Testis (tissue), 2 donors: ENCODE data around the gene LRRN2.

ENCODE experiments used
- CTCF ChIP-seq, 3 experiments: fragments of 450-650 bp in 2 of 3; fragments of 200-600 bp in 1 of 3; sonication (generic) in 1 of 3; IDR thresholded peaks; one replicate each; pipeline ENCODE4 v1.5.1; 2016 to 2019; ENCODE audit warnings: antibody characterized with exemption in 3 of 3, mild to moderate bottlenecking in 2 of 3, moderate library complexity in 1 of 3
- POLR2A ChIP-seq: fragments of 450-650 bp; IDR thresholded peaks from one replicate; pipeline ENCODE4 v1.6.1; 2017; ENCODE audit warnings: antibody characterized with exemption, mild to moderate bottlenecking, moderate library complexity

GRCh38 chr1:204735042-204735441 is 49.5 kb upstream of the LRRN2 start:
- no peak for TF ChIP-seq CTCF (IDR thresholded peaks at IDR 0.05)
- no peak for TF ChIP-seq POLR2A
